GM19193 (cell line): ENCODE measurements around the gene ATG13.

Experiments
- POLR2A ChIP-seq: IDR thresholded peaks from 4 replicates; pipeline ENCODE4 v1.6.1; 2011; ENCODE audit not compliant: insufficient read depth, insufficient read length; ENCODE audit errors: extremely low read depth

The ATG13 gene

GRCh38 chr11:46711303-46711702, 94.0 kb downstream of the ATG13 start:
- no peak for TF ChIP-seq POLR2A

GRCh38 chr11:46712874-46713576, 95.7 kb downstream of the ATG13 start:
- TF ChIP-seq POLR2A = no peak

- no peak for TF ChIP-seq POLR2A
These were observed 101.0 kb downstream of the ATG13 start for GRCh38 chr11:46718155-46719019.

GRCh38 chr11:46719048-46719542, 101.7 kb downstream of the ATG13 start, which contains the start of gene F2:
Gene F2 (plus strand): TSS chr11:46719213. CDS start chr11:46719236, 23 bp downstream.
- TF ChIP-seq POLR2A = no peak

GRCh38 chr11:46719543-46720218, 102.3 kb downstream of the ATG13 start:
- no peak for TF ChIP-seq POLR2A

GRCh38 chr11:46721286-46721685, 103.9 kb downstream of the ATG13 start:
- no peak for TF ChIP-seq POLR2A

GRCh38 chr11:46722566-46723358, 105.4 kb downstream of the ATG13 start:
- TF ChIP-seq POLR2A = no peak

- TF ChIP-seq POLR2A = no peak
These were observed 106.0 kb downstream of the ATG13 start for GRCh38 chr11:46723359-46723680.

- no peak for TF ChIP-seq POLR2A
These were observed 106.7 kb downstream of the ATG13 start for GRCh38 chr11:46724088-46724487.
